IMR-90 (cell line): ENCODE data around the gene RPS24. TPM values are rescaled to one million over a fixed set of nuclear protein-coding genes. Genes with fewer than 3 reads are reported as not detected.

Source experiments
- ATAC-seq: fragments of 200-7000 bp; cut with Tn5 transposase; 2 replicates; pipeline ENCODE4 v1.9.1; 2020; ENCODE audit warnings: low read depth, mild to moderate bottlenecking, moderate library complexity
- BruUV-seq: library from RNA; stranded (reverse); fragments of 400-500 nt; replicated peaks from 2 replicates; lab custom pipeline; 2021; lab: Mats Ljungman, UMichigan
- CTCF ChIA-PET: fragments of 300-600 bp; formaldehyde crosslinking; extraction: SDS; loops from one replicate; lab custom pipeline; 2021; ENCODE audit warnings: antibody characterized with exemption; lab: Yijun Ruan, JAX
- POLR2A ChIA-PET: fragments of 300-600 bp; sonication (Branson Sonifier 250); formaldehyde crosslinking; loops from one replicate; lab custom pipeline; 2022; ENCODE audit warnings: antibody characterized with exemption; ENCODE audit not compliant: unreplicated experiment; lab: Charles Lee
- DNase-seq: peaks from one replicate; pipeline ENCODE4 v3.0.0; 2013
- H2AFZ ChIP-seq: replicated peaks from 2 replicates; pipeline ENCODE3; 2013; ENCODE audit warnings: low read length, mild to moderate bottlenecking; ENCODE audit not compliant: poor library complexity
- H2AK5ac ChIP-seq: 2 replicates; pipeline ENCODE4 v1.6.1; 2013; ENCODE audit warnings: low read depth, low read length, inconsistent platforms
- H2AK9ac ChIP-seq: replicated peaks from 2 replicates; pipeline ENCODE3; 2013; ENCODE audit warnings: mild to moderate bottlenecking, low read depth, low read length, moderate library complexity; ENCODE audit not compliant: poor library complexity
- H2BK120ac ChIP-seq: 2 replicates; pipeline ENCODE4 v1.6.1; 2013; ENCODE audit warnings: low read depth, low read length, inconsistent platforms
- H2BK15ac ChIP-seq: 3 replicates; pipeline ENCODE4 v1.6.1; 2013; ENCODE audit warnings: low read depth, low read length, inconsistent platforms
- H2BK20ac ChIP-seq: 2 replicates; pipeline ENCODE4 v1.6.1; 2013; ENCODE audit warnings: low read depth, mild to moderate bottlenecking, inconsistent platforms, low read length, moderate library complexity
- H2BK5ac ChIP-seq: 2 replicates; pipeline ENCODE4 v1.6.1; 2013; ENCODE audit warnings: mild to moderate bottlenecking, low read depth, low read length, inconsistent platforms; ENCODE audit not compliant: poor library complexity, severe bottlenecking
- H3K14ac ChIP-seq: replicated peaks from 2 replicates; pipeline ENCODE4 v1.6.1; 2013; ENCODE audit warnings: low read depth, low read length, inconsistent platforms
- H3K18ac ChIP-seq: 2 replicates; pipeline ENCODE4 v1.6.1; 2013; ENCODE audit warnings: low read depth, low read length, control low read depth
- H3K23ac ChIP-seq: 2 replicates; pipeline ENCODE4 v1.6.1; 2013; ENCODE audit warnings: low read depth, low read length, inconsistent platforms
- H3K27ac ChIP-seq: 2 replicates; pipeline ENCODE4 v1.5.1; 2013; ENCODE audit warnings: mild to moderate bottlenecking, control low read depth, low read length; ENCODE audit not compliant: insufficient read depth
- H3K27me3 ChIP-seq: 2 replicates; pipeline ENCODE4 v1.6.1; 2013; ENCODE audit warnings: low read length; ENCODE audit not compliant: control insufficient read depth, insufficient read depth
- H3K36me3 ChIP-seq: 2 replicates; pipeline ENCODE4 v1.6.1; 2013; ENCODE audit warnings: low read length, mixed read lengths; ENCODE audit not compliant: control insufficient read depth, insufficient read depth
- H3K4ac ChIP-seq: 2 replicates; pipeline ENCODE4 v1.6.1; 2013; ENCODE audit warnings: low read depth, low read length, inconsistent platforms
- H3K4me1 ChIP-seq: 2 replicates; pipeline ENCODE4 v1.6.1; 2013; ENCODE audit warnings: low read length, mixed read lengths; ENCODE audit not compliant: control insufficient read depth, insufficient read depth
- H3K4me2 ChIP-seq: 2 replicates; pipeline ENCODE4 v1.6.1; 2013; ENCODE audit warnings: low read depth, mild to moderate bottlenecking, control low read depth, low read length, moderate library complexity
- H3K4me3 ChIP-seq: 2 replicates; pipeline ENCODE4 v1.5.1; 2013; ENCODE audit warnings: low read depth, mild to moderate bottlenecking, control low read depth, low read length, moderate library complexity; ENCODE audit not compliant: insufficient read depth
- H3K56ac ChIP-seq: 2 replicates; pipeline ENCODE4 v1.6.1; 2013; ENCODE audit warnings: low read length, inconsistent platforms; ENCODE audit not compliant: insufficient read depth; ENCODE audit errors: extremely low read depth
- H3K79me1 ChIP-seq, 2 experiments: 2 replicates each; pipeline ENCODE4 v1.6.1; 2013; ENCODE audit warnings: low read length in 2 of 2, inconsistent platforms in 1 of 2, low read depth in 1 of 2
- H3K9ac ChIP-seq: 2 replicates; pipeline ENCODE4 v1.6.1; 2013; ENCODE audit warnings: low read depth, low read length, control low read depth
- H3K9me1 ChIP-seq: 2 replicates; pipeline ENCODE4 v1.6.1; 2013; ENCODE audit warnings: low read length, inconsistent platforms; ENCODE audit not compliant: insufficient read depth
- H3K9me3 ChIP-seq: 2 replicates; pipeline ENCODE4 v1.6.1; 2013; ENCODE audit warnings: low read length; ENCODE audit not compliant: control insufficient read depth, insufficient read depth
- H4K20me1 ChIP-seq: 2 replicates; pipeline ENCODE4 v1.6.1; 2013; ENCODE audit warnings: low read length, inconsistent platforms; ENCODE audit not compliant: insufficient read depth
- H4K5ac ChIP-seq: 2 replicates; pipeline ENCODE4 v1.6.1; 2013; ENCODE audit warnings: mild to moderate bottlenecking, low read depth, low read length, control low read depth
- H4K8ac ChIP-seq, 2 experiments: 2 replicates each; pipeline ENCODE4 v1.6.1; 2013; ENCODE audit warnings: low read depth in 2 of 2, low read length in 2 of 2, control low read depth in 1 of 2, inconsistent platforms in 1 of 2
- H4K91ac ChIP-seq: 2 replicates; pipeline ENCODE4 v1.6.1; 2013; ENCODE audit warnings: low read depth, low read length, inconsistent platforms; ENCODE audit not compliant: insufficient read depth
- BHLHE40 ChIP-seq: fragments of 150-350 bp; IDR thresholded peaks from 2 replicates; pipeline ENCODE4 v1.6.1; 2016; ENCODE audit warnings: mild to moderate bottlenecking, low read depth, low read length
- CEBPB ChIP-seq: IDR thresholded peaks from 2 replicates; pipeline ENCODE4 v1.6.1; 2012; ENCODE audit warnings: low read depth, low read length, improper control_type of control experiment
- CHD1 ChIP-seq: IDR thresholded peaks from 2 replicates; pipeline ENCODE4 v1.6.1; 2012; ENCODE audit warnings: low read depth, low read length, improper control_type of control experiment
- ELK1 ChIP-seq: fragments of 150-350 bp; IDR thresholded peaks from 2 replicates; pipeline ENCODE4 v1.6.1; 2016; ENCODE audit warnings: low read depth, mild to moderate bottlenecking, low read length, moderate library complexity, borderline replicate concordance
- FOS ChIP-seq: fragments of 150-350 bp; IDR thresholded peaks from 2 replicates; pipeline ENCODE4 v1.6.1; 2016; ENCODE audit warnings: low read depth, low read length
- MAFK ChIP-seq: IDR thresholded peaks from 2 replicates; pipeline ENCODE4 v1.6.1; 2012; ENCODE audit warnings: low read depth, low read length, improper control_type of control experiment
- MAZ ChIP-seq: IDR thresholded peaks from 2 replicates; pipeline ENCODE4 v1.6.1; 2012; ENCODE audit warnings: low read depth, mild to moderate bottlenecking, low read length, improper control_type of control experiment, moderate library complexity, borderline replicate concordance
- MXI1 ChIP-seq: IDR thresholded peaks from 2 replicates; pipeline ENCODE4 v1.6.1; 2012; ENCODE audit warnings: low read depth, mild to moderate bottlenecking, low read length, moderate library complexity, borderline replicate concordance
- NFE2L2 ChIP-seq: fragments of 150-350 bp; IDR thresholded peaks from 2 replicates; pipeline ENCODE4 v1.6.1; 2016; ENCODE audit warnings: low read depth, mild to moderate bottlenecking, low read length
- POLR2A ChIP-seq: IDR thresholded peaks from 2 replicates; pipeline ENCODE4 v1.6.1; 2012; ENCODE audit warnings: mild to moderate bottlenecking, low read depth, low read length
- RAD21 ChIP-seq: IDR thresholded peaks from 2 replicates; pipeline ENCODE4 v1.6.1; 2012; ENCODE audit warnings: low read length, improper control_type of control experiment
- RCOR1 ChIP-seq: IDR thresholded peaks from 2 replicates; pipeline ENCODE4 v1.6.1; 2012; ENCODE audit warnings: mild to moderate bottlenecking, low read length, improper control_type of control experiment; ENCODE audit not compliant: insufficient replicate concordance
- RFX5 ChIP-seq: IDR thresholded peaks from 2 replicates; pipeline ENCODE4 v1.8.0; 2012; ENCODE audit warnings: low read depth, mild to moderate bottlenecking, low read length, moderate library complexity
- SMC3 ChIP-seq: fragments of 150-350 bp; IDR thresholded peaks from 2 replicates; pipeline ENCODE4 v1.6.1; 2016; ENCODE audit warnings: low read depth, mild to moderate bottlenecking, antibody characterized with exemption, low read length, moderate library complexity
- USF2 ChIP-seq: fragments of 150-350 bp; IDR thresholded peaks from 2 replicates; pipeline ENCODE4 v1.6.1; 2017; ENCODE audit warnings: mild to moderate bottlenecking, antibody characterized with exemption, low read length, low read depth
- WGBS, 2 experiments: methylation state at CpG; one replicate each; pipeline versions ENCODE4 v1.1.5 to v1.1.7; 2013; ENCODE audit warnings: missing lambda C conversion rate in 2 of 2; ENCODE audit not compliant: insufficient read length in 1 of 2; ENCODE audit errors: extremely low coverage in 2 of 2; 5-methylcytosine and 5-hydroxymethylcytosine counted together
- dilution Hi-C: fragments of 300-500 bp; cut with HindIII; formaldehyde crosslinking; loops from one replicate; pipeline ENCODE4 v1.14.3; 2018; ENCODE audit warnings: low sequenced_read_pairs; ENCODE audit not compliant: unreplicated experiment
- in situ Hi-C: fragments of 300-500 bp; cut with MboI; formaldehyde crosslinking; loops from 3 replicates; pipeline ENCODE4 v1.14.3; 2019; ENCODE audit warnings: low sequenced_read_pairs, inconsistent platforms, mixed read lengths
- intact Hi-C: fragments of 100-400 bp; cut with micrococcal nuclease; formaldehyde crosslinking; loops from 2 replicates; pipeline ENCODE4 v1.10.0; 2022
- polyA plus RNA-seq, 3 experiments: library from polyadenylated mRNA; depleted of rRNA; stranded (reverse); fragments of >200 nt; gene quantifications; 2 replicates each; pipeline ENCODE4 v1.2.3, GENCODE V29; 2012; ENCODE audit warnings: low replicate concordance in 1 of 3
- total RNA-seq: library from RNA; depleted of rRNA; stranded (reverse); fragments of >200 nt; gene quantifications from 2 replicates; pipeline ENCODE4 v1.2.3, GENCODE V29; 2012
- TF ChIP-seq, protein P1 (sequence below): conservative IDR thresholded peaks from 2 replicates; pipeline ENCODE4 v1.5.1; 2012; ENCODE audit warnings: mild to moderate bottlenecking, low read depth, low read length, improper control_type of control experiment

The RPS24 gene
- total and polyA plus RNA-seq, 2 of the 4 experiments (the other 2 are of a cell fraction): 1,664 to 4,721 TPM

DNA sequence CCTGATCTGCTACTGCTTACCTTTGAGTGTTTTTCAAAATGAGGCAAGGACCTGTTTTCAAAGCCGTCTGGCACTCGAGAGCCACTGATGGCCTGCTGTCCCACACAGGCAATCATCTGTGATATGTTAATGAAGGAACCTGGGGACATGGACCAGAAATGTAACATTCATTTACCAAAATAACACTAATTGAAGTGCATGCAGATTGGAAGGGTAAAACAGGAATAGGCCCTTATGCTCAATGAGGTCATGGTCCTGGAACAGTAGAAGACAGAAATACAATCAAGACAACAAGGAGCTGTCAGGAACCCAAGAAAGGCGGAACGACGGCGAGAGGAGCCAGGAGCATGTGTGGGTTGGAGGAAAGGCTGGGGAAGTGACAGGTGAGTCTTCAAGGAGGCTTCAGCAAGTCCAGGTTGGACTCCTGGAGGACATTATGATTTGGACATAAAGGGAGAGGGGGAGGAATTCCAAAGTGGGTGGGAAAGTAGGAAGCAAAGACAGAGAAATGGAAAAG is 32.6 kb upstream of the RPS24 start:
- H3K4me3 ChIP-seq: no peak overlapping the region
- no peak overlapping the region for H3K27ac ChIP-seq
- H2AK9ac ChIP-seq: no peak overlapping the region
- H3K4me1 ChIP-seq: no peaks in the 10 kb centered on the region
- no peak overlapping the region for H3K4me2 ChIP-seq
- peaks cover 50% of the 10 kb centered on the region for H3K36me3 ChIP-seq
- no peak overlapping the region for H3K9ac ChIP-seq
- H3K79me1 ChIP-seq: no peaks in the 10 kb centered on the region; a peak in 2 of 4 replicates
- no peak overlapping the region for H4K91ac ChIP-seq
- no peaks in the 10 kb centered on the region for H3K9me3 ChIP-seq
- ChIA-PET POLR2A (no interaction called here), CTCF (no interaction called here)
- H3K18ac ChIP-seq: no peak overlapping the region
- in situ Hi-C loops (no loop called here), intact Hi-C loops (no loop called here), dilution Hi-C loops (no loop called here)
- H2BK120ac ChIP-seq: no peak overlapping the region
- H2BK20ac ChIP-seq: no peak overlapping the region
- H2AK5ac ChIP-seq: no peak overlapping the region
- H2AFZ ChIP-seq: no peak overlapping the region
- DNase-seq (no peak), ATAC-seq (no peak)
- no peak overlapping the region for H3K14ac ChIP-seq
- no peak overlapping the region for H3K56ac ChIP-seq
- H4K20me1 ChIP-seq: no peaks in the 10 kb centered on the region
- no peak overlapping the region for H4K5ac ChIP-seq
- no peaks in the 10 kb centered on the region for H3K9me1 ChIP-seq
- H3K23ac ChIP-seq: no peak overlapping the region
- H3K4ac ChIP-seq: no peak overlapping the region
- no peak overlapping the region for H2BK15ac ChIP-seq
- no TSS peak for BruUV-seq
- no peaks in the 10 kb centered on the region for H3K27me3 ChIP-seq
- no peak overlapping the region for H2BK5ac ChIP-seq
- TF ChIP-seq SMC3 (no peak), RFX5 (no peak), MAFK (no peak), MAZ (no peak), FOS (no peak), USF2 (no peak), MXI1 (no peak), BHLHE40 (no peak), RCOR1 (no peak), POLR2A (no peak), ELK1 (no peak), CEBPB (no peak), CHD1 (no peak), NFE2L2 (no peak), RAD21 (no peak)
- TF ChIP-seq, protein P1, sequence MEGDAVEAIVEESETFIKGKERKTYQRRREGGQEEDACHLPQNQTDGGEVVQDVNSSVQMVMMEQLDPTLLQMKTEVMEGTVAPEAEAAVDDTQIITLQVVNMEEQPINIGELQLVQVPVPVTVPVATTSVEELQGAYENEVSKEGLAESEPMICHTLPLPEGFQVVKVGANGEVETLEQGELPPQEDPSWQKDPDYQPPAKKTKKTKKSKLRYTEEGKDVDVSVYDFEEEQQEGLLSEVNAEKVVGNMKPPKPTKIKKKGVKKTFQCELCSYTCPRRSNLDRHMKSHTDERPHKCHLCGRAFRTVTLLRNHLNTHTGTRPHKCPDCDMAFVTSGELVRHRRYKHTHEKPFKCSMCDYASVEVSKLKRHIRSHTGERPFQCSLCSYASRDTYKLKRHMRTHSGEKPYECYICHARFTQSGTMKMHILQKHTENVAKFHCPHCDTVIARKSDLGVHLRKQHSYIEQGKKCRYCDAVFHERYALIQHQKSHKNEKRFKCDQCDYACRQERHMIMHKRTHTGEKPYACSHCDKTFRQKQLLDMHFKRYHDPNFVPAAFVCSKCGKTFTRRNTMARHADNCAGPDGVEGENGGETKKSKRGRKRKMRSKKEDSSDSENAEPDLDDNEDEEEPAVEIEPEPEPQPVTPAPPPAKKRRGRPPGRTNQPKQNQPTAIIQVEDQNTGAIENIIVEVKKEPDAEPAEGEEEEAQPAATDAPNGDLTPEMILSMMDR: no peak
- no peak overlapping the region for H4K8ac ChIP-seq
- 100% methylated on average over 2 of the region's 6 CpGs; no CpG with 5 or more reads in 1 of the 2 experiments for WGBS, 2 experiments
